HG03575 (cell line): Measurements from ENCODE around the gene B3GALT2.
A peak's percentile ranks its signal among the peaks of the same experiment; 100 is the strongest.
"Not testable (repeated sequence)": the region's sequence is repeated elsewhere in the genome, so short reads cannot be mapped to it uniquely, and the experiment has no call there.

Experiments used
- ATAC-seq: cut with Tn5 transposase; IDR thresholded peaks from one replicate; pipeline ENCODE4 v1.9.1; 2021; ENCODE audit not compliant: unreplicated experiment, insufficient number of reproducible peaks, low FRiP score; ENCODE audit errors: extremely low read depth

B3GALT2 gene, protein sequence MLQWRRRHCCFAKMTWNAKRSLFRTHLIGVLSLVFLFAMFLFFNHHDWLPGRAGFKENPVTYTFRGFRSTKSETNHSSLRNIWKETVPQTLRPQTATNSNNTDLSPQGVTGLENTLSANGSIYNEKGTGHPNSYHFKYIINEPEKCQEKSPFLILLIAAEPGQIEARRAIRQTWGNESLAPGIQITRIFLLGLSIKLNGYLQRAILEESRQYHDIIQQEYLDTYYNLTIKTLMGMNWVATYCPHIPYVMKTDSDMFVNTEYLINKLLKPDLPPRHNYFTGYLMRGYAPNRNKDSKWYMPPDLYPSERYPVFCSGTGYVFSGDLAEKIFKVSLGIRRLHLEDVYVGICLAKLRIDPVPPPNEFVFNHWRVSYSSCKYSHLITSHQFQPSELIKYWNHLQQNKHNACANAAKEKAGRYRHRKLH

DNA sequence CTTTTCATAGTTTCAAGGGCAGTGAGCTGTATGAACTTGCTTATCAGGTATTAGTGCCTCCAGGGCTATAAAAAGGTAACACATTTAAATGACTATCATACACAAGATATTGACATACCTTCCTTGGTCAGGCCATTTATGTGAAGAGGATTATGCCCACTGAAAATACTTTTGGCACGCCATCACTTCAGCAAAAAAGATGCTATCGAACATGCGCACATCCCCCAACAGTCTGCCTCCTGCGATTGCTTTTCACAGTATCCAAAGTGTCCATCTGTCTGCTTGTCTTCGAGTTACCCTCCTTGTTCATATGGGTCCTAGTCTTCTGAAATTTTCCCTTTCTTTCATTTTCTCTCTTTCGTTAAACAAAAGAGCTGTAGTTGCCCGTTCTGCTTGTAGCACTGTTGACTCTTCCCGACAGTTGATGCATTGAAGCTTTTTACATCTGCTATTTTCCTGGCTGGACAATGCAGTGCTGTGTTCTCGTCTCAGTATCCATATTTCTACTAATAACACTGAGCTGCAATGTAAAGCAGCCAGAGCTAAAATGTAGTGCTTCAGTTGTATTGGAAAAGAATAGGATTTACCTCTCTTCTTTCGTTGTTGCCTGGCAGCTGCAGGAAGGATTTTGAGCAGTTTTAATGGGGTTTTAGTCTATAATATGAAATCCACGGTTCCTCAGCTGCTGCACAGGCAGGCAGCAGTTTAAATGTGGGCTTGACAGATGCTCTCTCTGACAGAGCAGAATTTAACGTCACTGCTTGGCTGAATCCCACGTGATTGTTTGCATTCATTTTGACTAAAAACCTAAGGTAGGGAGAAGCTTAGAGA is at the start of gene B3GALT2:
TSS of gene B3GALT2 (minus strand) at position 713 of the 831 bp plus-strand sequence. CDS start 5,051 bp downstream, outside the sequence.
- no peak for ATAC-seq

DNA sequence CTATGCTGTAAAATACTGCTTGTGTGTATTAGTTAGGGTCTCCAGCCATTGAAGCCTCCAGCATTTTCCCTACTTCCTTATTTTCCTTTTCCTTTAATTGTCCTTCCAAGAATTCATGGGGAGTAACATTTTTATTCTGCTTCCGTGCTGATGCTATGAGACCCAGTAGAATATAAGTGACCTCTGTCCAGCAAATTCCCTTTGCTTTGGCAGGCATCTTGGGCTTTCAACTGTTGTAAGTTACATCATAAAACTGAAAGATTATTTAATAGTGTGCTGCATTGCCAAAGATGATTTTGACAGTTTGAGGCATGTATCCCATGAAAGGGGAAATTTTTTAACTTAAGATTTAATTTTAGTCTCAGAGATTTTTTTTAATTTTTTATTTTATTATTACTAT is 48.1 kb upstream of the B3GALT2 start:
- ATAC-seq, result no peak

DNA sequence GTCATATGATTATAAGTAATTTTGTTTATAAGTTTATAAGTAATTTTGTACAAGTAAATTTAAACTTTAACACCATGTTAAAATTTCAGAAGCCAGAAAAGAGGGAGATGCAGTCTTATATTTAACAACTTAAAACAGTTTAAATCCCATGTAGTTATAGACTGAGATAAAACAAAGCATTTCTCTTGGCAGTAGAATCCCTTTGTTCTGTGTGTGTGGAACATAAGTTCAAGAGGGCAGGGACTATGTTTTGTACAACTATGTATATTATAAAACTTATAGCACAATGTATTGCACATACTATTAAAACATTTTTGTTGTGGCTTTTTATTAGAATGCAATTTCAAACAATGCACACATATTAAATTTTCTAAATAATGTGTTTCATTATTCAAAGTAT is 44.7 kb upstream of the B3GALT2 start:
- not testable (repeated sequence) for ATAC-seq

DNA sequence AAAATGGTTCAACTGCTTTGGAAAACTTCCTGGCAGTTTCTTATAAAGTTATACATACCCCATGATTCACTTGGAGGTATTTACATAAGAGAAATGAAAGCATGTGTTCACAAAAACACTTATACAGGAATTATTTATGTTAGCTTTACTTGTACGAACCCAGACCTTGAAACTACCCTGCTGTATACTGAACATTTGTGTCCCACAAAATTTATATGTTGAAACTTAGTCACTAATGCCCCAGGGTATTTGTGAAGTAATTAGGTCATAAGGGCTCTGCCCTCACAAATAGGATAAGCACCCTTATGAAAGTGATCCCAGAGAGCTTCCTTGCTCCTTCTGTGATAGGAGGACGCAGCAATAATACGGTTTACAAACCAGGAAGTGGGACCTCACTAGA is 42.7 kb upstream of the B3GALT2 start:
- no peak for ATAC-seq

DNA sequence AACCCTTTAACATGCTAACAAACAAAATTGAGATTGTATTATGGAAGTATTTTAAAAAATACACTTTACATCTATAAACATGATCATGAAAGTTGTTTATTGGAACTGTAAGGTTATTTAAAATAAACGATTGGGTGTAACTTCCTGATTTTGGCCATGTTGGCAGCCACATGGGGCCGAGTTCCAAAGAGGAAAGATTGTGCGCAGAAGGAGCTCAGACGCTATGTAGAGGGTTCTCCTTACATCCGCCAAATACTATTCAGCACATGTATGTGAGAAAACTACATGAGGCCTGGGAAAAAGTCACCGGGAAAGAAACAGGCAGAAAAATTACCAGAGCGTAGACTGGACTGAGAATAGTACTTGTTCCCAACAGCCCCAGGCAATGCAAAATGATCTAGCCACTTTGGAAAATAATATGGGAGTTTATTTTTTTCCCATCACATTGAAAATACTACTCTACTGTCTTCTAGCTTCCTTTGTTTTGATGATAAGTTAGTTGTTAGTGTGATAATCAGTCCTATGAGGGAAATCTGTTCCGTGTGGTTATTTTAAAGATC is 35.7 kb upstream of the B3GALT2 start:
- no peak for ATAC-seq

DNA sequence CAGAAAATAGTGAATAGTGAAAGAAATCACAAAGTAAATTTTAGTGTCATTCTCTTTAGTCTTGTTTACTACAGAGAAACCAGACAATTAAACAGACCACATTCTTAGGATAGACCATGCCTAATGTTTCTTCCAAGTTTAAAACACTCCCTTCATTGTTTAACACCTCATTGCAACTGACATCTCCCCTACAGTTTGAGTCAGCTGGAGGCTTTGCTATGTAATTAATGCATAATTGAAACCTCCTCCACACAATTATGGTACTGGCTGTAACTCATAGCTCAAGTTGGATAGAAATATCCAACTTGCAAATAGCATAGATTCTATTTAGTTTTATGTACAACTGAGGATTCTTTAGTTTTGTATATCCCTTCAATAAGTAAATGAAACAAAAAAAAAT is 35.2 kb upstream of the B3GALT2 start:
- ATAC-seq, result no peak

DNA sequence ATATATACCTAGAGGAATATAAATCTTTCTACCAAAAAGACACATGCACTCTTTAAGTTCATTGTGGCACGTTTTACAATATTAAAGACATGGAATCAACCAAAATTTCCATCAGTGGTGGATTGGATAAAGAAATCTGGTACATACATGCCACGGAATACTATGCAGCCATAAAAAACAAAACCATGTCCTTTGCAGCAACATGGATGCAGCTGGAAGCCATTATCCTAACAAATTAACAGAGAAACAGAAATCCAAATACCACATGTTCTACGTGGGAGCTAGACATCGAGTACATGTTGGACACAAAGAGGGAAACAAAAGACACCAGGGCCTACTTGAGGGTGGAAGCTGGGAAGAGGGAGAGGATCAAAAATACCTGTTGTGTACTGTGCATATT is 33.0 kb upstream of the B3GALT2 start:
- no peak for ATAC-seq

DNA sequence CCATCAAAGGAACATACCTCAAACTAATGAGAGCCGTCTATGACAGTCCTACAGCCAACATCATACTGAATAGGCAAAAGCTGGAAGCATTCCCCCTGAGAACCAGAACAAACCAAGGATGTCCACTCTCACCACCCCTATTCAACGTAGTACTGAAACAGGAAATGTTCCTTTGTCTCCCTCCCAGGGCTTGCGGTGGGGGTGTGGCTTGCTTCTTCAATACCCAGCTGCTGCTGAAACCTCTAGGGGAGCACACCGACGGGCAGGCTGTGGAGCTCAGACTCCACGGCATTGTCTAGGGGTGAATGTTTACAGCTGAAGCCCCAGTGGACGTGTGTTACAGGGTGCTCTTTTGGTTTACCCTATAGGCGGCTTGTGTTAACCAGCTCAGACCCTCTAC is 30.5 kb upstream of the B3GALT2 start:
- no peak for ATAC-seq

DNA sequence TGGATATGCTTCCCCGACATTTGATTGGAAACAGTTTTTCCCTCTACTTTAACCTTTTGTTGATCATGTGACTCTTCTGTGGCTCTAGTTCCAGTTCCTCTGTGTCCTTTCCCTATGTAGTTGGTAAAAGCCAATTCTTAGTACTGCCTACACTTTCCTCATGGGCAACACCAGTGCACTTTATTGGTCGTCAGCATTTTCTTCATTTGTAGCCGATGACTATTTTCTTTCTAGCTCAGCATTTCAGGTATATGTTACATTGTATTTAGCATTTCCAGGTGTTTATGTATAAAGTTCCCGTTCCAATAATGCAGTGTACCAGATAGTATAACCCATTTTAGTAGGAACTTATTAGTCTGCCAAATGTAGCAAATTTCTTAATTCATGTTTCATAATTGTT is 27.6 kb upstream of the B3GALT2 start:
- no peak for ATAC-seq

DNA sequence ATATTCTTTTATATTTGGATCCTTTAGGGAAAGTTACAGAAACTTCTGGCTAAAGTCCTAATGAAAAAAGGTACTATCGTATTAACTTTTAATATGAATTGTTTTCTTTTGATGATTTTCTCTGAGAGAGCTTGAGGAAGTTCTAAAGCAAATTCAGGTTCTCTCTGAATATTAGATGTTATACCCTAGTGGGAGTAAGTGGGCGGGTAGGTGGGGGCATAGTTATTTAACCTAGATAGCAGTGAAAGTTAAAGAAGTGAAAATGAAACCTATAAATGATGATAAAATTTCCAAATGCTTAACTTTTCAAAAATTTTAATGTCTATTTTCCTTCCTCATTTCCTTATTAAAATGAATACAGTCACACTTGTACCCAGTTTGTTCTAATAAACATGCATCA is 26.2 kb upstream of the B3GALT2 start:
- no peak for ATAC-seq

DNA sequence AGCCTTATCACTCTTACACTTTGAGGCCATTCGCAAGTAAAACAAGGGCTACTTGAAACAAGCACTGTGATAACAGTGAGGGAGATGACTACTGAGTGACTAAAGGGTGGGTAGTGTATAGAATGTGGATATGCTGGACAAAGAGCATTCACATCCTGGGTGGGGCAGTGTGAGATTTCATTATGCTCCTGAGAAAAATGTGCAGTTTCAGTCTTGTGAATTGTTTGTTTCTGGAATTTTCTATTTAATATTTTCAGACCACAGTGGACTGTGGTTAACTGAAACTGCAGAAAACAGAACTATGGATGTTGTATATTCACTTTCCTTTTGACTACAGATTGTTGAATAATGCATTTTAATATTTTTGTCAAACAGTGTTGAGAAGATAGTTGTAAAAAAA is 25.1 kb upstream of the B3GALT2 start:
- peak; percentile 71 for ATAC-seq

DNA sequence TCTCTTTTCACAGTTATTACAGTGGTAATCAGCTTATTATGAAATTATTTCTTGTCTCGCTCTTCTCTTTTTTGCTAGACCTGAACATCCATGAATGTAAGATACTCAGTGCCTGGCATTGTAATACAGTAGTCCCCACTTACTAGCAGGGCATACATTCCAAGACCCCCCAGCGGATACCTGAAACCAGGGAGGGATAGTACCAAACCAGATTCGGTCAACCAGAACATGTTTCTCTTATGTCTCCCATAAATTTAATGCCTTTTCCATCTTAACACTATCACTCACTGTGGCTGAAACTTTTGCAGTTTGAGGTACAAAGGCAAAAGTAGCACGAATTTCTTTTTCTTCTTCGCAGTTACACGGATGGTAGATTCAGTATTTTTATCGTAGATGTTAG is 24.6 kb upstream of the B3GALT2 start:
- ATAC-seq, result no peak

DNA sequence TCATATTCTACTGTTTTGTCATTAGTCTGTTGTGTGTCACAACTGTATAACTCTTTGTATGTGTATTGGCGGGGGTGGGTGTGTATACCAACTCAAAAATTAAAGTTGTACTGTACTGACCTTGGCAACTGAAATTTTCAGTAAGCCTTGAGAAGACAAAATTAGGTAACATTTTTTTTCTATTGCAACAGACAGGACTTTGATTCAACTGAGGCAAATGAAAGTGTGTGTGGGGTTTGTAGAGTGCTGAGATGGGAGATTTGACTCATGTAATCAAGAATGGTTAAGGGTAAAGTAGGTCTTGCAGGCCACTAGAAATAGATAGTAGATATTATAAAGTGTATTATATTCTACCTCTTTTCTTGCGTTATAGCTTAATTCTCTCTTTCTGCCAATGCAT is 14.6 kb upstream of the B3GALT2 start:
- no peak for ATAC-seq

DNA sequence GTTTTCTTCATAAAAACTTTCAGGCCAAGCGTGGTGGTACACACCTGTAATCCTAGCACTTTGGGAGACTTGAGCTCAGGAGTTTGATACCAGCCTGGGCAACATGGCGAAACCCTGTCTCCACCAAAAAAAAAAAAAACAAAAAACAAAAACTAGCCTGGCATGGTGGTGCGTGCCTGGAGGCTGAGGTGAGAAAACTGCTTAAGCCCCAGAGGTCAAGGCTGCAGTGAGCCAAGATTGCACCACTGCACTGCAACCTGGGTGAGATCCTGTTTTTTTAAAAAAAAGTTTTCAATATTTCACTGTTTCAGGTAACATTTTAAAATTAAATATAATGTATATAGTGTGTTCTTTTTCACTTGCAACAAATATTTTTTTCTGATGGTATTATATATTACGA is 13.5 kb upstream of the B3GALT2 start:
- ATAC-seq, result no peak

DNA sequence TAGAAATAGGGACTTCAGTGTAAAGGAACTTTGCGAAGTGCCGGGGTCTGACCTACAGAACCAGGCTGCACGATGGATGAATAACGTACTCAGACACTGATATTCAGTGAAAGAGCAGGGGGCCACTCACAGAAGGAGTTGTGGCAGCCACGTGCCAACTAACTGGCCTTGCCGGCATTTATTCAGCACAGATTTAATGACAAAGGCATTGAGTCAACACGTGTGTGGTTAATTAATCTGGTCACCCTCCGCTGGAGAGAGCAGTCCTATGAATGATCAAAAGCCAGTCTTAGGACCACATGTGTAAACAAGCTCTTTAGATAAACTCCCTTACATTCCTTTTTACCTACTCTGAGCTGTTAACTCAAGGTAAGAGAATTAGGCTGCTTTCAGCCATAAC is 6.2 kb upstream of the B3GALT2 start:
- no peak for ATAC-seq

DNA sequence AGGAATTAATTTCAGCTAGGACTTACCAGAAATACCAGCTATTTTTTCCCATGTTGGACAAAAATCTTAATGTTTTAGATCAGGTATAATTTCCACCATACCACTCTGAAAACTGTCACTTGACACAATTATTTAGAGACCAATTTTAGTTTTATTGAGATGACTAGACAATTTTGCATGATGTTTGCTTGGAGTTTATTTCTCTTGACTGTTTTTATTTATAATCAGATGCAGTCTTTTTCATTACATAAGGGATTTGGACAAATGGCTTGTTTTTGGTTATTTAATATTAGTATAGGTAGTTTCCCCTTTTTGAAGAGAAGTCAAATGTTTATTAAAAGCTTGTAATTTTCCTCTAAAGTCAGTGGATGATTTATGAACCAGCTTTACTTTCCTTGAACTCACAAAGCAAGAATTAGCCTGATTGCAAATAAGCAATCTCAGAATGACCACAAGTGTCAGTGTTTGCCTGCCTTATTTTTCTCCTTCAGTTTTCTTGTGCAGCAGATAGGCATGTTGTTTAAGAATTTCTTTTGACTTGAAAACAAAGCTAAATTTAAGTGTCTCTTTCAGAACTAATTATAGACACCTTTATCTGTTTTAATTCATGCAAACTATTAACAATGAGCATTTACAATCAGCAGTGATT is 3.8 kb upstream of the B3GALT2 start:
- no peak for ATAC-seq

DNA sequence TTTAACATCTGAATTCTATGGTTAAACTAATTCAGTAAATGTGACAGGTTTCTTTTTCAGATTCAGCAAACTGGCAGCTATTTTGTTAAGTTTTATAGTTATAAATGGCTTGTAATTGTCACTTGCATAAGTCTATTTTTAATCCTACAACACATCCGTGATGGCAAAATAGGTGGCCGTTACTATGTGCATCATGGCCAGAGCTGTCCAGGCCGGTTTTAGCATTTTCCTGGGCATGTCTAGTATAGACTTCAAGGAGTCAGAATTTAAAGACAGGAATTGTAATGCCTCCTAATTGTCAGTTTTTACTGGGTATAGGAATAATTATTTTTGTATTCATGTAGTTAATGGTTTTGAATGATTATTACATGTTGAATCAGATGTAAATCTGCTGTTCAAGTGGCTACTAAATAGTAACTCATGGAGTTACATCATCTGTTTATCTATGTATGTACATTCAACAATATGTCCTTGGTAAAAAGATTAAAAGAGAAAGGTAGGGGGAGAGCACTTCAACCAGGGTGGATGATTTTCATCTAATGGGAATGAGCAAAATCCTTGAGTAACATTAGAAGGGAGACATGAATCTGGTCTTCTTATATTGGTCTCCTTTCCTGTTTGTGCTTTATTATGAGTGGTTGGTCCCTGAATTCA is 3.2 kb upstream of the B3GALT2 start:
- ATAC-seq, result no peak

DNA sequence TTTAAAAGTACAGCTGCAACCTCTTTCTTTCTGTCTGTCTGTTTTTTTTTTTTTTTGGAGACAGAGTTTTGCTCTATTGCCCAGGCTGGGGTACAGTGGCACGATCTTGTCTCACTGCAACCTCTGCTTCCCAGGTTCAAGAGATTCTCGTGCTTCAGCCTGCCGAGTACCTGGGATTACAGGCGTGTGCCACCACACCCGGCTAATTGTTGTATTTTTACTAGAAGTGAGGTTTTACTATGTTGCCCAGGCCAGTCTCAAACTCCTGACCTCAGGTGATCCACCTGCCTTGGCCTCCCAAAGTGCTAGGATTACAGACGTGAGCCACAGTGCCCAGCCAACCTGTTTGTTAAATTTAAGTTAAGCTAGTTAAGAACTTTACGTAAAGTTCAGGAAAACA is 2.5 kb upstream of the B3GALT2 start:
- not testable (repeated sequence) for ATAC-seq

DNA sequence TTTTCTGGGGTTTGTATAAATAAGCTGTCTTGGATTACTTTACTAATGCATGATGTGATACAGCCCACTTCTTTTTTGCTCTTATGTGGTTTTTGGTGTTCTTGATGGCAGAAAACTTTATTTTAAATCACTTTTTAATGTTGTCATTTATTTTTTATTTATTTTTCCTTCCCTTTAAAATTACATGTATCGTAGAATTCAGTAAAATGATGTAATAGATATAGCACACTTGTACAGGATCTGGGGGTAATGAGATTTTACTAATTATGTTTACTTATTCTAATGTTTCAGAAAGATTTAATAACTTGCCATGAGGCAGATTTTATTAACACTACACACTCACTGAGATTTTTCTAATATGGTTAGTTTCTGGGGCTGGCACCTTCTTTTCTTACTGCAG is 701 bp upstream of the B3GALT2 start:
- no peak for ATAC-seq
